NCI-H345 treated with DMSO at 0.1 percent for 48 hours (cell line): ENCODE data around the gene PTPN18.
"Not testable (repeated sequence)": the region's sequence is repeated elsewhere in the genome, so short reads cannot be mapped to it uniquely, and the experiment has no call there.

Experiments
- DNase-seq: peaks from one replicate; lab custom pipeline; 2025; ENCODE audit not compliant: unreplicated experiment; lab: John Stamatoyannopoulos, UW

PTPN18 gene

GRCh38 chr2:130355578-130356431, at the start of gene PTPN18:
PTPN18 (plus strand) TSS chr2:130356056; CDS start chr2:130356108, 52 bp downstream.
- peak; percentile 51 for DNase-seq

GRCh38 chr2:130307850-130308249, 48.0 kb upstream of the PTPN18 start:
- no peak for DNase-seq

- DNase-seq, result no peak
These were observed 45.0 kb upstream of the PTPN18 start for GRCh38 chr2:130310881-130311280.

- no peak for DNase-seq
These were observed 42.0 kb upstream of the PTPN18 start for GRCh38 chr2:130313812-130314334.

GRCh38 chr2:130314377-130314776, 41.5 kb upstream of the PTPN18 start:
- no peak for DNase-seq

- no peak for DNase-seq
These were observed 39.3 kb upstream of the PTPN18 start for GRCh38 chr2:130316596-130316995.

- no peak for DNase-seq
These were observed 37.0 kb upstream of the PTPN18 start for GRCh38 chr2:130318906-130319305.

- DNase-seq, result no peak
These were observed 36.3 kb upstream of the PTPN18 start for GRCh38 chr2:130319536-130319935.

- DNase-seq, result no peak
These were observed 27.9 kb upstream of the PTPN18 start for GRCh38 chr2:130327703-130328527.

GRCh38 chr2:130328710-130329109, 27.1 kb upstream of the PTPN18 start:
- peak; percentile 90 for DNase-seq

- peak; percentile 66 for DNase-seq
These were observed 23.4 kb upstream of the PTPN18 start for GRCh38 chr2:130332271-130333073.

- not testable (repeated sequence) for DNase-seq
These were observed 22.6 kb upstream of the PTPN18 start for GRCh38 chr2:130333253-130333652.

- no peak for DNase-seq
These were observed 21.8 kb upstream of the PTPN18 start for GRCh38 chr2:130334026-130334425.

GRCh38 chr2:130335226-130335625, 20.6 kb upstream of the PTPN18 start:
- DNase-seq, result no peak

- DNase-seq, result no peak
These were observed 19.5 kb upstream of the PTPN18 start for GRCh38 chr2:130336150-130336876.

GRCh38 chr2:130336877-130337734, 18.8 kb upstream of the PTPN18 start:
- DNase-seq, result peak; percentile 52

- no peak for DNase-seq
These were observed 18.0 kb upstream of the PTPN18 start for GRCh38 chr2:130337735-130338325.

- no peak for DNase-seq
These were observed 17.0 kb upstream of the PTPN18 start for GRCh38 chr2:130338793-130339345.
